HL-60 (cell line): Measurements from ENCODE around the gene BAZ2B.

ENCODE experiments used
- DNase-seq, 2 experiments: peaks; one replicate each; pipeline ENCODE4 v3.0.0-alpha.2; 2010 to 2020; ENCODE audit warnings: low read depth in 1 of 2, low spot score in 1 of 2
- H3K27ac ChIP-seq: fragments of 250-450 bp; sonication (Bioruptor Pico); replicated peaks from 2 replicates; pipeline ENCODE4 v1.5.1; 2020; ENCODE audit warnings: mild to moderate bottlenecking, moderate library complexity
- H3K27me3 ChIP-seq: fragments of 250-450 bp; sonication (Bioruptor Pico); 2 replicates; pipeline ENCODE4 v1.5.1; 2021; ENCODE audit warnings: mild to moderate bottlenecking, moderate library complexity; ENCODE audit not compliant: insufficient read depth, poor library complexity, severe bottlenecking
- H3K4me3 ChIP-seq: replicated peaks from 2 replicates; pipeline ENCODE4 v1.5.1; 2011; ENCODE audit warnings: mild to moderate bottlenecking, control low read depth, low read length; ENCODE audit not compliant: insufficient read depth
- CTCF ChIP-seq: IDR thresholded peaks from one replicate; pipeline ENCODE4 v1.5.1; 2011; ENCODE audit warnings: low read length, control low read depth, inconsistent platforms; ENCODE audit not compliant: insufficient read depth
- GABPA ChIP-seq: IDR thresholded peaks from 2 replicates; pipeline ENCODE4 v1.6.1; 2012; ENCODE audit warnings: low read depth
- POLR2AphosphoS5 ChIP-seq: IDR thresholded peaks from 2 replicates; pipeline ENCODE4 v1.6.1; 2012; ENCODE audit warnings: low read depth
- REST ChIP-seq: IDR thresholded peaks from 2 replicates; pipeline ENCODE4 v1.6.1; 2012; ENCODE audit warnings: low read depth; ENCODE audit not compliant: insufficient replicate concordance
- SPI1 ChIP-seq: IDR thresholded peaks from 2 replicates; pipeline ENCODE4 v1.6.1; 2012; ENCODE audit warnings: low read depth, mild to moderate bottlenecking, borderline replicate concordance

The BAZ2B gene

GRCh38 chr2:159283529-159283928, 332.8 kb downstream of the BAZ2B start:
- no peak for DNase-seq
- Histone ChIP-seq H3K27me3 (no peaks in the 10 kb centered on the region), H3K27ac (no peak overlapping the region), H3K4me3 (no peak overlapping the region)
- TF ChIP-seq CTCF (no peak), GABPA (no peak), SPI1 (no peak), REST (no peak), POLR2AphosphoS5 (no peak)

- Histone ChIP-seq H3K4me3 (no peak overlapping the region), H3K27me3 (no peaks in the 10 kb centered on the region), H3K27ac (no peak overlapping the region)
- TF ChIP-seq SPI1 (no peak), GABPA (no peak)
- no peak for DNase-seq
Measured at GRCh38 chr2:159281002-159281401, 335.3 kb downstream of the BAZ2B start.

- H3K27me3 ChIP-seq: no peaks in the 10 kb centered on the region
- no peak overlapping the region for H3K4me3 ChIP-seq
- TF ChIP-seq GABPA (no peak), REST (no peak), POLR2AphosphoS5 (no peak), CTCF (no peak), SPI1 (no peak)
- no peak for DNase-seq
- H3K27ac ChIP-seq: no peak overlapping the region
Measured at GRCh38 chr2:159279700-159280099, 336.6 kb downstream of the BAZ2B start.

- no peak for DNase-seq
- TF ChIP-seq REST (no peak), SPI1 (no peak), GABPA (no peak), POLR2AphosphoS5 (no peak), CTCF (no peak)
- H3K27me3 ChIP-seq: no peaks in the 10 kb centered on the region
Measured at GRCh38 chr2:159275111-159275510, 341.2 kb downstream of the BAZ2B start.

More at GRCh38 chr2:159275111-159275510, 341.2 kb downstream of the BAZ2B start:
- Histone ChIP-seq H3K27ac (no peak overlapping the region), H3K4me3 (no peak overlapping the region)
